ENCODE data around the gene YJEFN3. TPM values are rescaled to one million over a fixed set of nuclear protein-coding genes. Genes with fewer than 3 reads are reported as not detected.

The YJEFN3 gene
- total and polyA plus RNA-seq, 4 donors, result 0.77 to 4.7 (median 3.8) TPM

DNA sequence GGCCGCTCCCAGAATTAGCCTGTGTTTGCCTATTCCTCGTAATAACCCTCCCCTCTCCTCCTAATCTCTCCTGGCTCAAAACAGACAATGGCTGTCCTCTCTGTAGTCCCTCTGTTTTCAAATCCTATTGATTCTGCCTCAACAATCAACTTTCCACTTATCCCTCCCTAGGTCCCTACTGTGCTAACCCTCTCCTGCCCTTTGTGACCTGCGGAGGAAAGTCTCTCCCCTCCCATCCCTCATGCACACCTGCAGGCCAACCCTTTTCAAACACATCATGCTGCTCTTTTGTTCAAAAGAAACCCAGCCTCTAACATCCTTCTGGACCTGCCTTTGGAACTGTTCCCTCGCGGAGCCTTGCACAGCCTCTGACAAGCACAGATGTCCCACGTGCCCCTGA is 46.7 kb downstream of the YJEFN3 start:
- Histone ChIP-seq H3K27ac (ENCODE audit: low read depth in 1 of 2, low read length in 1 of 2) (no peak overlapping the region), H3K4me3 (no peak overlapping the region), H3K27me3 (ENCODE audit: control insufficient read depth in 3 of 3, insufficient read depth in 3 of 3, low read length in 2 of 3) (no peaks in the 10 kb centered on the region), H3K9me3 (ENCODE audit: control insufficient read depth in 4 of 4, insufficient read depth in 3 of 4, low read length in 3 of 4) (peaks cover 0 to 2% (median 0%) of the 10 kb centered on the region in 4 donors), H3K9ac (ENCODE audit: insufficient read depth in 1 of 2, low read length in 2 of 2) (no peak overlapping the region), H3K4me1 (ENCODE audit: control insufficient read depth in 5 of 5, insufficient read depth in 5 of 5, low read length in 5 of 5) (no peaks in the 10 kb centered on the region), H3K36me3 (ENCODE audit: control insufficient read depth in 4 of 4, insufficient read depth in 4 of 4, low read length in 4 of 4) (no peaks in the 10 kb centered on the region)
- DNase-seq, result no peak
- TF ChIP-seq, protein P1, sequence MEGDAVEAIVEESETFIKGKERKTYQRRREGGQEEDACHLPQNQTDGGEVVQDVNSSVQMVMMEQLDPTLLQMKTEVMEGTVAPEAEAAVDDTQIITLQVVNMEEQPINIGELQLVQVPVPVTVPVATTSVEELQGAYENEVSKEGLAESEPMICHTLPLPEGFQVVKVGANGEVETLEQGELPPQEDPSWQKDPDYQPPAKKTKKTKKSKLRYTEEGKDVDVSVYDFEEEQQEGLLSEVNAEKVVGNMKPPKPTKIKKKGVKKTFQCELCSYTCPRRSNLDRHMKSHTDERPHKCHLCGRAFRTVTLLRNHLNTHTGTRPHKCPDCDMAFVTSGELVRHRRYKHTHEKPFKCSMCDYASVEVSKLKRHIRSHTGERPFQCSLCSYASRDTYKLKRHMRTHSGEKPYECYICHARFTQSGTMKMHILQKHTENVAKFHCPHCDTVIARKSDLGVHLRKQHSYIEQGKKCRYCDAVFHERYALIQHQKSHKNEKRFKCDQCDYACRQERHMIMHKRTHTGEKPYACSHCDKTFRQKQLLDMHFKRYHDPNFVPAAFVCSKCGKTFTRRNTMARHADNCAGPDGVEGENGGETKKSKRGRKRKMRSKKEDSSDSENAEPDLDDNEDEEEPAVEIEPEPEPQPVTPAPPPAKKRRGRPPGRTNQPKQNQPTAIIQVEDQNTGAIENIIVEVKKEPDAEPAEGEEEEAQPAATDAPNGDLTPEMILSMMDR (IDR thresholded peaks at IDR 0.05; ENCODE audit: control extremely low read depth, extremely low read depth), result no peak
- WGBS, 2 donors, result 82 to 87% methylated on average over 6 of the region's 6 CpGs
- no peak for ATAC-seq (ENCODE audit: insufficient read depth, low FRiP score)

DNA sequence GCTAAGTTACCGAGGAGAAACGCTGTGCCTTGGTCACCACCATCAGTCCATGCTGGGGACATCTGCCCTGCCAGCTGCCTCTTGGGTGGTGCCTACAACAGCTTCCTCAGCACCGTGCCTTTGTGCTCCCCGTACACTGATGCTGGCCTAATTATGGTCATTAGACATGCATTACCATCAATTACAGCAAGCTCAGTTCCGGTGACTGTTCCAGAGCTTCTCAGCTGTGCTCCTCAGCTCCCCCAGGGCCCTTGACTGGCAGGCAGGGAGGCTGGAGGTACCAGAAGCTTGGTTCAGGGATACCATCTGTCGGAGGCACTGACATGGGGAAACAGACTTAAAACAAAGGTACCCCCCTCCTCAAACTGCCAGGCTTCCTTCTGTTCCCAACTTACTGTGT is 49.5 kb downstream of the YJEFN3 start:
- ATAC-seq (ENCODE audit: insufficient read depth, low FRiP score) (no peak), DNase-seq (no peak)
- H3K27ac ChIP-seq (ENCODE audit: low read depth in 1 of 2, low read length in 1 of 2), result no peak overlapping the region
- no peaks in the 10 kb centered on the region for H3K4me1 ChIP-seq (ENCODE audit: control insufficient read depth in 5 of 5, insufficient read depth in 5 of 5, low read length in 5 of 5)
- no peak overlapping the region for H3K4me3 ChIP-seq
- H3K9ac ChIP-seq (ENCODE audit: insufficient read depth in 1 of 2, low read length in 2 of 2), result no peak overlapping the region
- H3K9me3 ChIP-seq (ENCODE audit: control insufficient read depth in 4 of 4, insufficient read depth in 3 of 4, low read length in 3 of 4), result peaks cover 0 to 2% (median 0%) of the 10 kb centered on the region in 4 donors
- 92% methylated on average over 6 of the region's 6 CpGs for WGBS, 2 donors
- H3K27me3 ChIP-seq (ENCODE audit: control insufficient read depth in 3 of 3, insufficient read depth in 3 of 3, low read length in 2 of 3), result no peaks in the 10 kb centered on the region
- H3K36me3 ChIP-seq (ENCODE audit: control insufficient read depth in 4 of 4, insufficient read depth in 4 of 4, low read length in 4 of 4), result no peaks in the 10 kb centered on the region
- TF ChIP-seq, protein P1 (IDR thresholded peaks at IDR 0.05; ENCODE audit: control extremely low read depth, extremely low read depth), result no peak

DNA sequence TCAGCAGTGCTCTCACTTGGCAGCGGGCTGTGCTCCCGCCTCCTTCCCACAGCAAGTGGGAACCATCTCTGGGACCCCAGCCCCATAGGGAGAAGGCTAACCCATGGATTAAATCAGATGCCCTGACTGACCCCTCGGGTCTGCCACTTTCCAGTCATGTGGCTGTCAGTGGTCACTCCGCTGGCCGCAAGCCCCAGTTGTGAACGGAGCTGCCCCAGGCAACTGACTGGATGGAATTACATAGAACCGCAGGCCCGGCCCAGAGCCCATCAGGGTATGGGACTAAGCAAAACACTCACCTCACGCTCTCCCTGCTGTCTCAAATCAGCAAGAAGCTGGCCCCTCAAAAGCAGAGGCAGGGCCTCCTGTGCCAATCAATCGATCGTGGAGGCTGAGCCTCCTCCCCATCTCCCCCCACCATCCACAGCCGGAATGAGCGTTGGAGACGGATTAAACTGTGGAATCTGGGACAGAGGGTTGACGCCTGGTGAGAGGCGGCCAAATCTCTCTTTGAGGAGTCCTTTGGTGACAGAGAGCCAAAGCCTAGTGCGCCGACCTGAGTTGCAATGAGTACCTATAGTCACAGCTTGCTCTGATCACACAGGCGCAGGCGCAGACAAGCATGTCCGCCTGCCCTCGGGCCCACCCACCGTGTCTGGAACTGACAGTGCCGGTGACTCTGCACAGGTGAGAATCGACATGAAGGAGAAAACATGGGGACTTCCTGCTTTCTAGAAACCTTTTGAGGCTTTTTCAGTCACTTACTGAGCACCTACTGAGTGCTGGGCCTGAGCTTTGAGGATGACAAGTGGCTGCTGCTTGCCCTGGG is 51.0 kb downstream of the YJEFN3 start:
- ATAC-seq (ENCODE audit: insufficient read depth, low FRiP score), result no peak
- no peaks in the 10 kb centered on the region for H3K4me1 ChIP-seq (ENCODE audit: control insufficient read depth in 5 of 5, insufficient read depth in 5 of 5, low read length in 5 of 5)
- H3K27ac ChIP-seq (ENCODE audit: low read depth in 1 of 2, low read length in 1 of 2), result no peak overlapping the region
- TF ChIP-seq, protein P1 (IDR thresholded peaks at IDR 0.05; ENCODE audit: control extremely low read depth, extremely low read depth), result no peak
- no peak overlapping the region for H3K9ac ChIP-seq (ENCODE audit: insufficient read depth in 1 of 2, low read length in 2 of 2)
- H3K36me3 ChIP-seq (ENCODE audit: control insufficient read depth in 4 of 4, insufficient read depth in 4 of 4, low read length in 4 of 4), result no peaks in the 10 kb centered on the region
- peaks cover 0 to 2% (median 0%) of the 10 kb centered on the region in 4 donors for H3K9me3 ChIP-seq (ENCODE audit: control insufficient read depth in 4 of 4, insufficient read depth in 3 of 4, low read length in 3 of 4)
- no peak overlapping the region for H3K4me3 ChIP-seq
- DNase-seq, result no peak
- WGBS, 2 donors, result 89 to 91% methylated on average over 25 of the region's 25 CpGs
- no peaks in the 10 kb centered on the region for H3K27me3 ChIP-seq (ENCODE audit: control insufficient read depth in 3 of 3, insufficient read depth in 3 of 3, low read length in 2 of 3)
